Thoracic aorta (tissue), 2 donors: ENCODE data around the gene NKX2-8. TPM values are rescaled to one million over a fixed set of nuclear protein-coding genes. Genes with fewer than 3 reads are reported as not detected.

Source experiments
- ATAC-seq: fragments of 150-250 bp; one replicate; pipeline ENCODE4 v1.8.0; 2017; ENCODE audit warnings: low read depth; ENCODE audit not compliant: insufficient number of reproducible peaks, low FRiP score
- DNase-seq: peaks from one replicate; pipeline ENCODE4 v3.0.0-alpha.2; 2020; ENCODE audit warnings: low spot score
- H3K27ac ChIP-seq, 2 donors: fragments of 200-600 bp; sonication (generic); 1 replicate in 1 of 2; 2 replicates in 1 of 2; pipeline ENCODE4 v1.5.1; 2016; ENCODE audit warnings: mild to moderate bottlenecking in 2 of 2, moderate library complexity in 2 of 2
- H3K27me3 ChIP-seq: fragments of 200-600 bp; sonication (generic); replicated peaks from 2 replicates; pipeline ENCODE4 v1.6.0; 2016; ENCODE audit warnings: mild to moderate bottlenecking; ENCODE audit not compliant: insufficient read depth
- H3K36me3 ChIP-seq: fragments of 200-600 bp; sonication (generic); one replicate; pipeline ENCODE4 v1.5.1; 2016
- H3K4me1 ChIP-seq, 2 donors: fragments of 200-600 bp; sonication (generic); 1 replicate in 1 of 2; 2 replicates in 1 of 2; pipeline versions ENCODE4 v1.5.1 to v1.6.0; 2016; ENCODE audit warnings: low read depth in 2 of 2, mild to moderate bottlenecking in 1 of 2; ENCODE audit not compliant: control insufficient read depth in 1 of 2
- H3K4me3 ChIP-seq: fragments of 200-600 bp; sonication (generic); 2 replicates; pipeline ENCODE4 v1.5.1; 2016; ENCODE audit warnings: mild to moderate bottlenecking
- H3K9me3 ChIP-seq: fragments of 200-600 bp; sonication (generic); 2 replicates; pipeline ENCODE4 v1.5.1; 2016
- total RNA-seq, 2 donors: library from RNA; depleted of rRNA; stranded (reverse); fragments of >200 nt; gene quantifications; one replicate each; pipeline versions ENCODE4 v1.1.0 to v1.2.3, GENCODE V29; 2016
- TF ChIP-seq, protein P1 (sequence below): fragments of 200-600 bp; sonication (generic); IDR thresholded peaks from one replicate; pipeline ENCODE4 v1.5.1; 2019; ENCODE audit warnings: antibody characterized with exemption

NKX2-8 gene
- total RNA-seq, 2 donors from 2014 or later, result not detected

DNA sequence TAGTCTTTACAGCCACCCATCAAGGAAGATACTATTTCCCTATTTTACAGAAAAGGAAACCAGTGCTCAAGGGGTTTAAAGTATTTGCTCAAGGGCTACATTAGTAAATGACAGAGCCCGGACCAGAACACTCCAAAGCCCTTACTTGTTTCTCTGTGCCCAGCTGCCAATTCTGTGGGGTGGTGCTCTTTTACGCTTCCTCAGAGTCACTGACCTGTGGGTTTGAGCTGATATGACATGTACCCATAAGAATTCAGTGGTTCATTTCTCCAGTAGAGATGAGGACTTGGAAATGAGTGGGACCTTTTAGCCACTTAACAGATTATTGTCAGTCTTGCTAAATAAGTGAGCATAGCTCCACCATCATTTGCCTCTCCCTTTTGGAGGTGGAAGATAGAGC, 37.4 kb upstream of the NKX2-8 start:
- Histone ChIP-seq H3K4me1 (no peaks in the 10 kb centered on the region), H3K9me3 (no peaks in the 10 kb centered on the region), H3K36me3 (no peaks in the 10 kb centered on the region), H3K27me3 (no peaks in the 10 kb centered on the region), H3K27ac (no peak overlapping the region), H3K4me3 (no peak overlapping the region)
- DNase-seq (no peak), ATAC-seq (no peak)
- TF ChIP-seq, protein P1, sequence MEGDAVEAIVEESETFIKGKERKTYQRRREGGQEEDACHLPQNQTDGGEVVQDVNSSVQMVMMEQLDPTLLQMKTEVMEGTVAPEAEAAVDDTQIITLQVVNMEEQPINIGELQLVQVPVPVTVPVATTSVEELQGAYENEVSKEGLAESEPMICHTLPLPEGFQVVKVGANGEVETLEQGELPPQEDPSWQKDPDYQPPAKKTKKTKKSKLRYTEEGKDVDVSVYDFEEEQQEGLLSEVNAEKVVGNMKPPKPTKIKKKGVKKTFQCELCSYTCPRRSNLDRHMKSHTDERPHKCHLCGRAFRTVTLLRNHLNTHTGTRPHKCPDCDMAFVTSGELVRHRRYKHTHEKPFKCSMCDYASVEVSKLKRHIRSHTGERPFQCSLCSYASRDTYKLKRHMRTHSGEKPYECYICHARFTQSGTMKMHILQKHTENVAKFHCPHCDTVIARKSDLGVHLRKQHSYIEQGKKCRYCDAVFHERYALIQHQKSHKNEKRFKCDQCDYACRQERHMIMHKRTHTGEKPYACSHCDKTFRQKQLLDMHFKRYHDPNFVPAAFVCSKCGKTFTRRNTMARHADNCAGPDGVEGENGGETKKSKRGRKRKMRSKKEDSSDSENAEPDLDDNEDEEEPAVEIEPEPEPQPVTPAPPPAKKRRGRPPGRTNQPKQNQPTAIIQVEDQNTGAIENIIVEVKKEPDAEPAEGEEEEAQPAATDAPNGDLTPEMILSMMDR, result no peak

DNA sequence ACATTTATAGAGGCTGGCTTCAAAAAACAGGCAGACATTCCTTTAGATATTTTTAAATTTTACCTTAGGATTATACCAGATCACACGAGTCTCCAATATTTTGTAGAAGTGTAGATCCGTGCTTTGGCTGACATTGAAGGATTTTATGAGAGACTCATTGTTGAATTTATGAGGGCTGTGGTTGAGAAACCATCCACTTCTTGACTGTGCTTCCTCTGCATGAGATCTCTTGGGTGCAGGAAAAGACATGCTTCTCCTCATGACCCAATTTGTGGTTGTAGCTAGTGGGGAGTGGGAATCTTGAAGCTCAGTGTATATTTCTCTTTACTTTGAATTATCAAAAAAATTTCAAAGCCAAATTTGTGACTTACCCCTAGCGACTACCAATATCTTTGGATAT, 36.7 kb upstream of the NKX2-8 start:
- TF ChIP-seq, protein P1, result no peak
- Histone ChIP-seq H3K4me1 (no peaks in the 10 kb centered on the region), H3K36me3 (no peaks in the 10 kb centered on the region), H3K4me3 (no peak overlapping the region), H3K27me3 (no peaks in the 10 kb centered on the region), H3K27ac (no peak overlapping the region), H3K9me3 (no peaks in the 10 kb centered on the region)
- no peak for DNase-seq
- no peak for ATAC-seq

DNA sequence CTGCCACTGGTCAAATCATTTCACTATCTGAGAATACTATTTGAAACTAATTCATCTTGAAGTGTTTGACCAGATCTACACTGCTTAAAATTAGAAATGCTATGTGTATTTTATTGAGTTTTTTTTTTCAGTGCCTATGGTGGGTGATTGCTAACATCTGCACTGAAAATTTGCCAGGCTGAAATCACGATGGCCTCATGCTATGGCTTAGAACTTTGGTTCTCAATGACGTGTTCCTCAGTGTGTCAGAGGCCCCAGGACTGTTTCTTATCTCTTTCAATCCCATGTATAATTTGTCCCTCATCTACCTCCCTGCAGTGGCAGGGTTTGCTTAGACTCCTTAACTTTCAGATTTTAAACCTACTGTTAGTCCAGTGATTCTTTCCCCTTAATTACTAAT, 36.2 kb upstream of the NKX2-8 start:
- ATAC-seq, result no peak
- TF ChIP-seq, protein P1, result no peak
- Histone ChIP-seq H3K27me3 (no peaks in the 10 kb centered on the region), H3K27ac (no peak overlapping the region), H3K4me3 (no peak overlapping the region), H3K36me3 (no peaks in the 10 kb centered on the region), H3K9me3 (no peaks in the 10 kb centered on the region), H3K4me1 (no peaks in the 10 kb centered on the region)
- no peak for DNase-seq

DNA sequence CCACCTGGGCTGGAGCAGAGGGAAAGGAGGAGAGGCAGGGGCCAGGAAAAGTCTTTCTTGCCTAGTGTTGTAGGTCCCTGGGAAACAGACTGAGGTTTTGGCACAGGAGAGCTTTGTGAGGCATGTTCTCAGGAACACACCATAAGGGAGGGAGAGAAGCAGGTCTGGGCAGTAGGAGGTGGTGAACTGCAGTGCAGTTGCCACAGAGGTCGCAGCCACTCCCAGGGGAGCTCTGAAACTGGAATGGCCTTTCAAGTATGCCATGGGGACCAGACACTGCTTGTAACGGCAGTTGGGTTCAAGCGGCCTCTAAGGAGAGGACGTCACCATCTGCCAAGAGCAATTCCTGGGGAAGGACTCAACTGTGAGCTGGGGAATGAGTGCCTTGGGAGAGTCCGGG, 35.4 kb upstream of the NKX2-8 start:
- Histone ChIP-seq H3K27me3 (no peaks in the 10 kb centered on the region), H3K4me1 (no peaks in the 10 kb centered on the region), H3K4me3 (no peak overlapping the region), H3K9me3 (no peaks in the 10 kb centered on the region), H3K36me3 (no peaks in the 10 kb centered on the region), H3K27ac (no peak overlapping the region)
- DNase-seq, result no peak
- no peak for ATAC-seq
- TF ChIP-seq, protein P1, result no peak

DNA sequence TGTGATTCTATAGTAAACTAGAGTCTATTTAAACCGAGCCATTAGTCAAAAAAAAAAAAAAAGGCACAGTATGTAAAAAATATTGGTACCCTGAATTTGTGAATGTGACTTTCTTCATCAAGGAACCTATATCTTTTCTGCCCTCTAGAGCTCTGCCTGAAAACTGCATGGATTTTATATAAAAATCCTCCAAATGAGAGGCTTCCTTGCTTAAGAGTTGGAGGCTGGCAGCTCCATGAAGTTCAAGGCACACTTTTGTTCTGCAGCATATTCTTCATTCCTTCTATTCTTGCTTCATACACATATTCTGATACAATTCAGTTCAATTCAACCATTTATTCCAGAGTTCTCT, 23.1 kb upstream of the NKX2-8 start:
- DNase-seq (no peak), ATAC-seq (no peak)
- Histone ChIP-seq H3K27me3 (no peaks in the 10 kb centered on the region), H3K4me3 (no peak overlapping the region), H3K4me1 (no peaks in the 10 kb centered on the region), H3K9me3 (no peaks in the 10 kb centered on the region), H3K27ac (no peak overlapping the region), H3K36me3 (no peaks in the 10 kb centered on the region)
- TF ChIP-seq, protein P1, result no peak
